Measurements from ENCODE around the gene SHROOM3. TPM values are rescaled to one million over a fixed set of nuclear protein-coding genes. Genes with fewer than 3 reads are reported as not detected.

SHROOM3 gene
- total and polyA plus RNA-seq, 8 donors, result 6.1 to 212 (median 77.6) TPM

DNA sequence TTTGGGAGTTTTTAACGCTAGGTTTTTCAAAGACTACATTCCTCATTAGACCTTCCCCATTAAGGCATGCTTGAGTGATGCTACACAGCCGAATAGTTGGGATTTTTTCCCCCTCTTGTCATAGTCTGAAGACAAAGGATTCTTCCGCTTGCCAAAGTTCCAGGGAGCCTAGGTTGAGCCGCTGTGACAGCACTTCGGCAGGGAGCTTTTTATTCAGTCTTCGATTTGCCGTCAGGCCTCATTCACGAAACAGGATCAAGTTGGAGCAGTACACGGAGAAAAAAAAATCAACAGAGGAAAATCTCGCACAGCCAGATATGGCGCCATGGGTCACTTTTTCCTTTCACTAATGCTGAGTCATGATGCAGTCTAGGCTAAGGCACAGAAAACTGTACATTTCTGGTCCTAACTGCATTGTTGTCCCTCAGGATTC, 24.3 kb downstream of the SHROOM3 start:
- no peaks in the 10 kb centered on the region for H3K27me3 ChIP-seq
- no peaks in the 10 kb centered on the region for H3K4me1 ChIP-seq
- no peak overlapping the region for H3K4me3 ChIP-seq
- no peaks in the 10 kb centered on the region for H3K36me3 ChIP-seq
- DNase-seq, result peak in 1 of 2 donors; percentile 46
- intact Hi-C loops (cut with DNase I; ENCODE audit: low total_unique reads), result no loop called here
- WGBS, 5 donors, result 67 to 76% (median 68%) methylated on average over 11 of the region's 11 CpGs
- TF ChIP-seq, protein P1, sequence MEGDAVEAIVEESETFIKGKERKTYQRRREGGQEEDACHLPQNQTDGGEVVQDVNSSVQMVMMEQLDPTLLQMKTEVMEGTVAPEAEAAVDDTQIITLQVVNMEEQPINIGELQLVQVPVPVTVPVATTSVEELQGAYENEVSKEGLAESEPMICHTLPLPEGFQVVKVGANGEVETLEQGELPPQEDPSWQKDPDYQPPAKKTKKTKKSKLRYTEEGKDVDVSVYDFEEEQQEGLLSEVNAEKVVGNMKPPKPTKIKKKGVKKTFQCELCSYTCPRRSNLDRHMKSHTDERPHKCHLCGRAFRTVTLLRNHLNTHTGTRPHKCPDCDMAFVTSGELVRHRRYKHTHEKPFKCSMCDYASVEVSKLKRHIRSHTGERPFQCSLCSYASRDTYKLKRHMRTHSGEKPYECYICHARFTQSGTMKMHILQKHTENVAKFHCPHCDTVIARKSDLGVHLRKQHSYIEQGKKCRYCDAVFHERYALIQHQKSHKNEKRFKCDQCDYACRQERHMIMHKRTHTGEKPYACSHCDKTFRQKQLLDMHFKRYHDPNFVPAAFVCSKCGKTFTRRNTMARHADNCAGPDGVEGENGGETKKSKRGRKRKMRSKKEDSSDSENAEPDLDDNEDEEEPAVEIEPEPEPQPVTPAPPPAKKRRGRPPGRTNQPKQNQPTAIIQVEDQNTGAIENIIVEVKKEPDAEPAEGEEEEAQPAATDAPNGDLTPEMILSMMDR (IDR thresholded peaks at IDR 0.05), result no peak
- no peak for TF ChIP-seq POLR2A (IDR thresholded peaks at IDR 0.05)
- TF ChIP-seq POLR2AphosphoS5 (IDR thresholded peaks at IDR 0.05), result no peak
- TF ChIP-seq EP300 (IDR thresholded peaks at IDR 0.05), result no peak
- peaks cover 0 to 17% (median 16%) of the 10 kb centered on the region in 4 donors for H3K9me3 ChIP-seq
- no peak overlapping the region for H3K27ac ChIP-seq

DNA sequence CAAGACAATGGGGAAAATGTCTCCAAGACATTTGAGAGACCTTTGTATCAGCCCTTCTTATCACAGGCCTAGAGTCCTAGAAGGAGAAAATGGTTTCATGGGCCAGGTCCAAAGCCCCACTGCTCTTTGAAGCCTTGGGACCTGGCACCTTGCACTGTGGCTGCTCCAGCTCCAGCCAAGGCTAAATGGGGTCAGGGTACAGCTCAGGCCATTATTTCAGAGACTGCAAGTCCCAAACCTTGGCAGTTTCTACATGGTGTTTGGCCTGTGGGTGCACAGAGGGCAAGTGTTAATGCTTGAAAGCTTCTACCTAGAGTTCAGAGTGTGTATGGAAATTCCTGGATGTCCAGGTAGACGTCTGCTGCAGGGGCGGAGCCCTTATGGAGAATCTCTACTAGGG, 28.5 kb downstream of the SHROOM3 start:
- no peak for DNase-seq
- Histone ChIP-seq H3K27me3 (no peaks in the 10 kb centered on the region), H3K4me3 (no peak overlapping the region), H3K27ac (no peak overlapping the region), H3K36me3 (no peaks in the 10 kb centered on the region), H3K9me3 (peaks cover 0 to 18% (median 17%) of the 10 kb centered on the region in 4 donors), H3K4me1 (no peaks in the 10 kb centered on the region)
- TF ChIP-seq POLR2A (IDR thresholded peaks at IDR 0.05) (no peak), EP300 (IDR thresholded peaks at IDR 0.05) (no peak), POLR2AphosphoS5 (IDR thresholded peaks at IDR 0.05) (no peak)
- TF ChIP-seq, protein P1 (IDR thresholded peaks at IDR 0.05), result no peak
- intact Hi-C loops (cut with DNase I; ENCODE audit: low total_unique reads), result no loop called here
- 91 to 100% (median 96%) methylated on average over 2 of the region's 2 CpGs for WGBS, 5 donors

DNA sequence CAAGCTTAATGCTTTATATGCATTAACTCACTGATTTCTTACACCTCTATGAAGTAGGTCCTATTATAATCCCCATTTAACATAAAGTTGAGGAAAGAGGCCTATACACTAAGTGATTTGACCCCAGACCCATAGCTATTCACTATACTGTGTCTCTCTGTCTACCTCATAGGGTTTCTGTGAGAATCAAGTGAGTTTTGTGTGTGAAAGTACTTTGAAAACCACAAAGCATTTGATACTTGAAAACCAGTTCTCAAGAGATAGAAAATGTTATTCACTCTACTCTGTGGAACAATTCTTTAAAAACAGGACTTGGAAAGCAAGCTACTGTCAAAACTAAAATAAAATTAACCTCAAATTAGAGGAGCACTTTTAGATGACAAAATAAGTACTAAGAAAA, 35.0 kb downstream of the SHROOM3 start:
- DNase-seq, result no peak
- intact Hi-C loops (cut with DNase I; ENCODE audit: low total_unique reads), result no loop called here
- no peak overlapping the region for H3K27ac ChIP-seq
- no peaks in the 10 kb centered on the region for H3K27me3 ChIP-seq
- no peaks in the 10 kb centered on the region for H3K36me3 ChIP-seq
- no peaks in the 10 kb centered on the region for H3K4me1 ChIP-seq
- H3K9me3 ChIP-seq, result no peaks in the 10 kb centered on the region
- TF ChIP-seq POLR2A (IDR thresholded peaks at IDR 0.05) (no peak), POLR2AphosphoS5 (IDR thresholded peaks at IDR 0.05) (no peak), EP300 (IDR thresholded peaks at IDR 0.05) (no peak)
- TF ChIP-seq, protein P1 (IDR thresholded peaks at IDR 0.05), result no peak
- H3K4me3 ChIP-seq, result no peak overlapping the region

DNA sequence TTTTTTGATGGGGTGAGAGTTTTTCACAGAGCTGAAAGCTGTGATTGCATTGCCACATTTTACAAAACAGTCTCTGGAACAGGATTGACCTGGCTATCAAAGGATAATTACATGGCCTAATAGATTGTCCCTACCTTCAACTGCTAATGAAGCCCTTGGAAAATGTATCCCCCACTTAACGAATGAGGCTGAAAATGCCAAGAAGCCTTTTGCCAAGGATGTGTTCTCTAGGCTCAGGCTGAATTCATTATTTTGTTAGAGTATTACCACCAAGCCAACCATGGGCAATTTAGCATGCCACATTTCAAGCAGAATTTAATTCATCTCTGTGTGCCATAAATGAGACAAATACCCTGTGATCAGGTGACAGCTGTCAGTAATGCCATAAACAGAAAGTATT, 35.5 kb downstream of the SHROOM3 start:
- WGBS, 5 donors, result 75 to 93% (median 85%) methylated on average over 1 of the region's 1 CpG
- DNase-seq, result no peak
- Histone ChIP-seq H3K4me3 (no peak overlapping the region), H3K36me3 (no peaks in the 10 kb centered on the region), H3K4me1 (no peaks in the 10 kb centered on the region), H3K27me3 (no peaks in the 10 kb centered on the region), H3K27ac (no peak overlapping the region), H3K9me3 (no peaks in the 10 kb centered on the region)
- no peak for TF ChIP-seq POLR2AphosphoS5 (IDR thresholded peaks at IDR 0.05)
- intact Hi-C loops (cut with DNase I; ENCODE audit: low total_unique reads), result no loop called here

DNA sequence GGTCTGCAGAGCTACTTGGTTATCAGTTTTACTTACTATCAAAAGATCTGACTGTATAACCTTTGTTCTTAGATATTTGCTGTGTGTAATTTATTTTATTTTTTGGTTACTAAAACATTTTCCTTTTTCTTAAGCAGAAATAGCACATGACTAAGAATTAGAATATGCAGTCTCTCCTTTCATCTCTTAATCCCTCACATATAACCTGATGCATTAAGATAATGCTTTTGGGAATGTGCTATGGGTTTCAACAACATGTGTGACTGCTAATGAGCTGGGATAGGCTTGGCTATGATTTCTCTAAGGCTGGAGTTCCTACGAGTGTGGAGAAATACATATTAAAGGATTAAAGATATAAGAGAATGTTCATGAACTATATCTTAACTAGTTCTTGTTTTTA, 41.5 kb downstream of the SHROOM3 start:
- no peaks in the 10 kb centered on the region for H3K36me3 ChIP-seq
- H3K4me3 ChIP-seq, result no peak overlapping the region
- TF ChIP-seq, protein P1 (IDR thresholded peaks at IDR 0.05), result no peak
- no peak for TF ChIP-seq POLR2AphosphoS5 (IDR thresholded peaks at IDR 0.05)
- no peak for TF ChIP-seq EP300 (IDR thresholded peaks at IDR 0.05)
- TF ChIP-seq POLR2A (IDR thresholded peaks at IDR 0.05), result no peak
- H3K27me3 ChIP-seq, result no peaks in the 10 kb centered on the region
- no peak for DNase-seq
- H3K9me3 ChIP-seq, result peaks cover 0 to 11% (median 8%) of the 10 kb centered on the region in 4 donors
- intact Hi-C loops (cut with DNase I; ENCODE audit: low total_unique reads), result no loop called here
- H3K4me1 ChIP-seq, result no peaks in the 10 kb centered on the region
- WGBS, 5 donors, result 77 to 100% (median 83%) methylated on average over 1 of the region's 1 CpG
- no peak overlapping the region for H3K27ac ChIP-seq

Measured in stomach (tissue), 9 donors.